Measurements from ENCODE around the gene MFAP4. TPM values are rescaled to one million over a fixed set of nuclear protein-coding genes. Genes with fewer than 3 reads are reported as not detected.

The MFAP4 gene
- total RNA-seq, 4 donors from 2014 or later, result 79.0 to 170 (median 111) TPM

- DNase-seq (ENCODE audit: low spot score) (no peak), ATAC-seq (ENCODE audit: low FRiP score) (no peak)
- TF ChIP-seq, protein P1, sequence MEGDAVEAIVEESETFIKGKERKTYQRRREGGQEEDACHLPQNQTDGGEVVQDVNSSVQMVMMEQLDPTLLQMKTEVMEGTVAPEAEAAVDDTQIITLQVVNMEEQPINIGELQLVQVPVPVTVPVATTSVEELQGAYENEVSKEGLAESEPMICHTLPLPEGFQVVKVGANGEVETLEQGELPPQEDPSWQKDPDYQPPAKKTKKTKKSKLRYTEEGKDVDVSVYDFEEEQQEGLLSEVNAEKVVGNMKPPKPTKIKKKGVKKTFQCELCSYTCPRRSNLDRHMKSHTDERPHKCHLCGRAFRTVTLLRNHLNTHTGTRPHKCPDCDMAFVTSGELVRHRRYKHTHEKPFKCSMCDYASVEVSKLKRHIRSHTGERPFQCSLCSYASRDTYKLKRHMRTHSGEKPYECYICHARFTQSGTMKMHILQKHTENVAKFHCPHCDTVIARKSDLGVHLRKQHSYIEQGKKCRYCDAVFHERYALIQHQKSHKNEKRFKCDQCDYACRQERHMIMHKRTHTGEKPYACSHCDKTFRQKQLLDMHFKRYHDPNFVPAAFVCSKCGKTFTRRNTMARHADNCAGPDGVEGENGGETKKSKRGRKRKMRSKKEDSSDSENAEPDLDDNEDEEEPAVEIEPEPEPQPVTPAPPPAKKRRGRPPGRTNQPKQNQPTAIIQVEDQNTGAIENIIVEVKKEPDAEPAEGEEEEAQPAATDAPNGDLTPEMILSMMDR (IDR thresholded peaks at IDR 0.05), result no peak
Observed at GRCh38 chr17:19374136-19374535, 12.9 kb downstream of the MFAP4 start.

GRCh38 chr17:19372866-19373504, 14.0 kb downstream of the MFAP4 start:
- TF ChIP-seq, protein P1 (IDR thresholded peaks at IDR 0.05), result no peak
- ATAC-seq (ENCODE audit: low FRiP score) (no peak), DNase-seq (ENCODE audit: low spot score) (no peak)

- no peak for ATAC-seq (ENCODE audit: low FRiP score)
- no peak for DNase-seq (ENCODE audit: low spot score)
- TF ChIP-seq, protein P1 (IDR thresholded peaks at IDR 0.05), result no peak
Observed at GRCh38 chr17:19372439-19372838, 14.6 kb downstream of the MFAP4 start.

DNA sequence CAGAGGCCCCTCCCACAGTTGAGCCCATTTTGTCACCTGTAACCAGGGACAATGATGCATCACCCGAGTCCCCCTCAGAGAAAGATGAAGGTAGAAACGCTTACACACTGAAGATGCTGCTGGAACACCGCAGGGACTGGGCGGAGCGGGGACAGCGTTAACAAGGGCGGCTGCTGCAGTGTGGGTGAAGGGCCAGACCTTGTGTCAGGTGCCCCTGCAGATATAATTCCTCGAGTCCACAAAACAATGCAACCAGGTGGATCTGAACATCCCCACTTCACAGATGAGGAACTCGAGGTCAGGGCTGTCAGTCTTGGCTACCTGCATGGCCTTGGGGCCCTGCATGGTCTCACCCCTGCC, 15.0 kb downstream of the MFAP4 start:
- DNase-seq (ENCODE audit: low spot score) (no peak), ATAC-seq (ENCODE audit: low FRiP score) (no peak)
- TF ChIP-seq, protein P1 (IDR thresholded peaks at IDR 0.05), result no peak

DNA sequence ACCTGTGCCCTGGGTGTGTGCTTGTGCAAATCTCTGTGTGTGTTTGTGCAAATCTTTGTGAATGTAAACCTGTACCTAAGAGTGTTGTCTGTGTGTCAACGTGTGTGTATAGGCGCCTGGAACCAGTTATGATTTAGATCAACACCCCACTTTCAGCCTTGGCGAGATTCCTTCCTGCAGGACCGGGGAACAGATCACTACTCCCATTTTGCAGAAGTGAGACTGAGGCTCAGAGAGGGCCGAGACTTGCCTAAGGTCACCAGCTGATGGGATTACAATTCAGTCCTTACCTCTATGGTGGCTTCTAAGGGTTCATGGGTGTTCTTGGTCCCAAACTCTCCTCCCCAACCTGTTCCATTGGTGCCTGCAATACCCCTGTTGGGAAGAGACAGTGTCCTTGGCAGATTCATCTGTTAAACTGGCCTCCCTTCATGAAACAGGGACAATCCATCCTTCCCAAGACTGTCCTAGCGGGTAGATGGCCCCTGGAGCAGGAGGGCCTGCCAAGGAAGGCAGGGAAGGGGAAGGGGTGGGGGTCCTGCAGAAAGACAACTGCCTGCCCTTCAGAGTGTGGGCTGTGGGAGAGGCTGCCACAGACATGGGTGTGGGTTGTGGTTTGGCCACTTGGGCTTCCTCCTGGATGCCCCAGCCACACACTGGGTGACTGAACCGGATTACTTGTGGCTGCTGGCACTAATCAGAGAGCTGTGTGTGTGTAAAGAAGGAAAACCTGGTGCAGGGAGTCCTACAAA, 15.6 kb downstream of the MFAP4 start:
- DNase-seq (ENCODE audit: low spot score) (no peak), ATAC-seq (ENCODE audit: low FRiP score) (no peak)
- TF ChIP-seq, protein P1 (IDR thresholded peaks at IDR 0.05), result no peak

- TF ChIP-seq, protein P1 (IDR thresholded peaks at IDR 0.05), result no peak
- DNase-seq (ENCODE audit: low spot score), result no peak
- peak; percentile 19 for ATAC-seq (ENCODE audit: low FRiP score)
Observed at GRCh38 chr17:19370493-19370960, 16.5 kb downstream of the MFAP4 start.
